ENCODE data around the gene ZNF507. TPM values are rescaled to one million over a fixed set of nuclear protein-coding genes. Genes with fewer than 3 reads are reported as not detected.
A peak's percentile ranks its signal among the peaks of the same experiment; 100 is the strongest.

Gene ZNF507
- total RNA-seq, 1 experiment from 2014 or later, result 31.1 TPM

- H4K20me1 ChIP-seq (ENCODE audit: control insufficient read depth, insufficient read depth, insufficient read length), result no peaks in the 10 kb centered on the region
- H3K4me2 ChIP-seq (ENCODE audit: insufficient read depth, insufficient read length, low read length), result peak within 1 kb of the TSS; percentile 79
- no peak for TF ChIP-seq CTCF (conservative IDR thresholded peaks at IDR 0.05)
- no peak within 1 kb of the TSS for H2BK5ac ChIP-seq (ENCODE audit: insufficient read length, low read length)
- H3K27ac ChIP-seq (ENCODE audit: insufficient read length, low read depth, low read length), result peak within 1 kb of the TSS; percentile 40
- H3K27ac Mint-ChIP-seq, result peak within 1 kb of the TSS; percentile 92 to 97 (median 95)
- no peak within 1 kb of the TSS for H3K4ac ChIP-seq (ENCODE audit: low read depth, low read length)
- H3K79me2 ChIP-seq (ENCODE audit: insufficient read depth, low read length), result peaks cover 5% of the 10 kb centered on the region; the same call in 1 of the 2 replicates
- no peak within 1 kb of the TSS for H3K23ac ChIP-seq (ENCODE audit: insufficient read length, low read depth, low read length)
- DNase-seq, result peak; percentile 94
- H3K27me3 ChIP-seq (ENCODE audit: insufficient read depth, low read length), result no peaks in the 10 kb centered on the region
- H4K91ac ChIP-seq (ENCODE audit: insufficient read length, low read depth, low read length), result no peak within 1 kb of the TSS
- WGBS (ENCODE audit: extremely low coverage, insufficient read length, low lambda C conversion rate), result no CpG with 5 or more reads among the region's 104 CpGs
- H3K27me3 Mint-ChIP-seq (ENCODE audit: low read depth), result no peaks in the 10 kb centered on the region
- H3K9ac ChIP-seq (ENCODE audit: extremely low read depth, insufficient read length, low read length), result peak within 1 kb of the TSS; percentile 81
- H2AK5ac ChIP-seq (ENCODE audit: insufficient read length, low read length), result no peak within 1 kb of the TSS
- peaks cover 7% of the 10 kb centered on the region; the same call in 1 of the 2 replicates for H3K4me1 ChIP-seq (ENCODE audit: insufficient read depth, low read length)
- H2BK120ac ChIP-seq (ENCODE audit: low read depth, low read length, poor library complexity, severe bottlenecking), result no peak within 1 kb of the TSS
- H3K79me1 ChIP-seq (ENCODE audit: insufficient read depth, low read depth, low read length, poor library complexity, severe bottlenecking), result peaks cover 5% of the 10 kb centered on the region
- no peak within 1 kb of the TSS for H4K5ac ChIP-seq (ENCODE audit: insufficient read length, low read depth, low read length)
- no peak within 1 kb of the TSS for H4K8ac ChIP-seq (replicated peaks; ENCODE audit: insufficient read length, low read depth, low read length)
- H3K14ac ChIP-seq (ENCODE audit: insufficient read depth, low read length), result peak within 1 kb of the TSS; percentile 88
- no peak within 1 kb of the TSS for H3T11ph ChIP-seq (ENCODE audit: low read length)
- H2BK15ac ChIP-seq (ENCODE audit: low read depth, low read length), result no peak within 1 kb of the TSS
- no peaks in the 10 kb centered on the region for H3K9me3 Mint-ChIP-seq
- peaks cover 30 to 31% of the 10 kb centered on the region in 2 experiments for H3K4me1 Mint-ChIP-seq
- H2BK12ac ChIP-seq (ENCODE audit: insufficient read length, low read depth, low read length), result no peak within 1 kb of the TSS
- peaks cover 8% of the 10 kb centered on the region for H3K23me2 ChIP-seq (ENCODE audit: insufficient read length, low read depth, low read length, poor library complexity, severe bottlenecking)
- no peaks in the 10 kb centered on the region for H3K9me3 ChIP-seq (ENCODE audit: control insufficient read depth, low read depth, low read length)
- peaks cover 18 to 31% (median 30%) of the 10 kb centered on the region in 3 experiments for H3K36me3 Mint-ChIP-seq (ENCODE audit: insufficient read depth in 1 of 3, low read depth in 3 of 3)
- H2BK20ac ChIP-seq (ENCODE audit: low read depth, low read length, poor library complexity, severe bottlenecking), result no peak within 1 kb of the TSS
- no peak within 1 kb of the TSS for H3K56ac ChIP-seq (ENCODE audit: insufficient read length, low read depth, low read length)
- no peak within 1 kb of the TSS for H2AFZ ChIP-seq (ENCODE audit: low read length)
- peak within 1 kb of the TSS; percentile 77 for H3K18ac ChIP-seq (ENCODE audit: insufficient read length, low read depth, low read length)
- peak within 1 kb of the TSS; percentile 82 to 91 for H3K4me3 Mint-ChIP-seq
Observed at GRCh38 chr19:32405431-32406160, 60.2 kb downstream of the ZNF507 start, which contains the start of gene DPY19L3. TSS of gene DPY19L3 (plus strand) at chr19:32405770. CDS start at chr19:32408254, 2,484 bp downstream.

Data from H9 (cell line).